Endodermal cell (in vitro differentiated cells): ENCODE results near the gene COL6A5. TPM values are rescaled to one million over a fixed set of nuclear protein-coding genes. Genes with fewer than 3 reads are reported as not detected.
A peak's percentile ranks its signal among the peaks of the same experiment; 100 is the strongest.

Experiments used
- DNase-seq: peaks from one replicate; pipeline ENCODE4 v3.0.0-alpha.2; 2017
- H3K27ac ChIP-seq: 2 replicates; pipeline ENCODE4 v1.5.1; 2013; ENCODE audit warnings: mild to moderate bottlenecking, low read depth, low read length, moderate library complexity
- H3K27me3 ChIP-seq: 2 replicates; pipeline ENCODE4 v1.6.1; 2013; ENCODE audit warnings: mild to moderate bottlenecking, low read length, moderate library complexity; ENCODE audit not compliant: insufficient read depth, control insufficient read depth, poor library complexity, severe bottlenecking
- H3K36me3 ChIP-seq: 2 replicates; pipeline ENCODE4 v1.7.0; 2013; ENCODE audit warnings: mild to moderate bottlenecking, low read length, moderate library complexity; ENCODE audit not compliant: control insufficient read depth, insufficient read depth
- H3K4me1 ChIP-seq: one replicate; pipeline ENCODE4 v1.7.0; 2013; ENCODE audit warnings: low read length; ENCODE audit not compliant: control insufficient read depth, insufficient read depth
- H3K4me3 ChIP-seq: 2 replicates; pipeline ENCODE4 v1.5.1; 2013; ENCODE audit warnings: mild to moderate bottlenecking, low read length, moderate library complexity
- H3K9ac ChIP-seq: 2 replicates; pipeline ENCODE4 v1.6.1; 2013; ENCODE audit warnings: mild to moderate bottlenecking, low read length, moderate library complexity; ENCODE audit not compliant: poor library complexity, severe bottlenecking; ENCODE audit errors: extremely low read depth
- H3K9me3 ChIP-seq: 2 replicates; pipeline ENCODE4 v1.6.1; 2013; ENCODE audit warnings: mild to moderate bottlenecking, low read length, moderate library complexity; ENCODE audit not compliant: control insufficient read depth
- H3K27ac Mint-ChIP-seq: 2 replicates; pipeline ENCODE4 v1.8.0; 2020; ENCODE audit warnings: mixed read lengths
- H3K27me3 Mint-ChIP-seq: 2 replicates; pipeline ENCODE4 v1.8.0; 2021; ENCODE audit warnings: mild to moderate bottlenecking, mixed read lengths; ENCODE audit not compliant: insufficient read depth
- H3K36me3 Mint-ChIP-seq: 2 replicates; pipeline ENCODE4 v1.8.0; 2020; ENCODE audit warnings: low read depth, mixed read lengths
- H3K4me1 Mint-ChIP-seq: 2 replicates; pipeline ENCODE4 v1.8.0; 2020; ENCODE audit warnings: mixed read lengths
- H3K4me3 Mint-ChIP-seq: 2 replicates; pipeline ENCODE4 v1.8.0; 2020; ENCODE audit warnings: mild to moderate bottlenecking, moderate library complexity, mixed read lengths
- H3K9me3 Mint-ChIP-seq: 2 replicates; pipeline ENCODE4 v1.8.0; 2020; ENCODE audit warnings: mild to moderate bottlenecking, mixed read lengths
- CTCF ChIP-seq: fragments of 200-600 bp; sonication (generic); conservative IDR thresholded peaks from 2 replicates; pipeline ENCODE4 v1.5.0; 2021; ENCODE audit warnings: antibody characterized with exemption, mild to moderate bottlenecking
- WGBS, 2 experiments: methylation state at CpG; one replicate each; pipeline versions ENCODE4 v1.1.5 to v1.1.7; 2013; ENCODE audit warnings: missing lambda C conversion rate in 2 of 2, mixed read lengths in 1 of 2; ENCODE audit not compliant: insufficient coverage in 1 of 2, insufficient read length in 1 of 2; 5-methylcytosine and 5-hydroxymethylcytosine counted together
- total RNA-seq, 2 donors: library from RNA; stranded (reverse); fragmentation: NEBNext Ultra II Directional in 1 of 2; extraction: Animal tissue kit (Norgen Biotek cat#: 25700) in 1 of 2; gene quantifications; 2 replicates in 1 of 2; 3 replicates in 1 of 2; pipeline ENCODE4 v1.2.1, GENCODE V29; 2021

The COL6A5 gene
- total RNA-seq, 2 donors from 2014 or later: 0.02 to 0.07 TPM

GRCh38 chr3:130310109-130310508 is 35.4 kb upstream of the COL6A5 start:
- no peak for DNase-seq

GRCh38 chr3:130312374-130312773 is 33.1 kb upstream of the COL6A5 start:
- TF ChIP-seq CTCF: no peak
- Mint-ChIP-seq H3K9me3 (peaks cover 3% of the 10 kb centered on the region), H3K27ac (no peak overlapping the region), H3K27me3 (no peaks in the 10 kb centered on the region), H3K4me3 (no peak overlapping the region), H3K36me3 (no peaks in the 10 kb centered on the region), H3K4me1 (no peaks in the 10 kb centered on the region)
- Histone ChIP-seq H3K4me3 (no peak overlapping the region), H3K27ac (no peak overlapping the region), H3K4me1 (no peaks in the 10 kb centered on the region), H3K9me3 (peaks cover 7% of the 10 kb centered on the region), H3K27me3 (no peaks in the 10 kb centered on the region), H3K36me3 (no peaks in the 10 kb centered on the region), H3K9ac (no peak overlapping the region)
- DNase-seq: no peak

More at GRCh38 chr3:130310109-130310508, 35.4 kb upstream of the COL6A5 start:
- H3K27ac ChIP-seq: no peak overlapping the region
- WGBS, 2 experiments: 85% methylated on average over 3 of the region's 4 CpGs; no CpG with 5 or more reads in 1 of the 2 experiments
- TF ChIP-seq CTCF: no peak
- H3K4me1 Mint-ChIP-seq: no peaks in the 10 kb centered on the region
- peaks cover 7% of the 10 kb centered on the region for H3K9me3 ChIP-seq
- H3K27me3 ChIP-seq: no peaks in the 10 kb centered on the region
- H3K36me3 ChIP-seq: no peaks in the 10 kb centered on the region
- H3K4me1 ChIP-seq: no peaks in the 10 kb centered on the region
- no peak overlapping the region for H3K27ac Mint-ChIP-seq
- H3K4me3 Mint-ChIP-seq: no peak overlapping the region
- H3K9ac ChIP-seq: no peak overlapping the region
- H3K36me3 Mint-ChIP-seq: no peaks in the 10 kb centered on the region
- peaks cover 3% of the 10 kb centered on the region for H3K9me3 Mint-ChIP-seq
- H3K27me3 Mint-ChIP-seq: no peaks in the 10 kb centered on the region
- H3K4me3 ChIP-seq: no peak overlapping the region

GRCh38 chr3:130316169-130316568 is 29.3 kb upstream of the COL6A5 start:
- Histone ChIP-seq H3K4me3 (no peak overlapping the region), H3K9ac (no peak overlapping the region), H3K9me3 (peaks cover 7% of the 10 kb centered on the region), H3K4me1 (no peaks in the 10 kb centered on the region), H3K27ac (no peak overlapping the region), H3K36me3 (no peaks in the 10 kb centered on the region), H3K27me3 (no peaks in the 10 kb centered on the region)
- peak; percentile 49 for DNase-seq
- Mint-ChIP-seq H3K4me1 (no peaks in the 10 kb centered on the region), H3K4me3 (no peak overlapping the region), H3K27me3 (no peaks in the 10 kb centered on the region), H3K36me3 (no peaks in the 10 kb centered on the region), H3K27ac (no peak overlapping the region), H3K9me3 (peaks cover 3% of the 10 kb centered on the region)
- no peak for TF ChIP-seq CTCF
- 89 to 91% methylated on average over 1 to 2 of the region's 2 CpGs for WGBS, 2 experiments
